Stimulated activated memory B cell treated with anti-CD40 and anti-IgM and Interleukin-4, amounts not matched to agents 10 μg/mL and 1 μg/mL and 100 μg/mL, for 72 hours (primary cell): ENCODE data around the gene RPL4.
"Not testable (repeated sequence)": the region's sequence is repeated elsewhere in the genome, so short reads cannot be mapped to it uniquely, and the experiment has no call there.

ENCODE experiments used
- ATAC-seq: fragments of 150-1000 bp; cut with Tn5 transposase; 2 replicates; pipeline ENCODE4 v1.10.0; 2021
- H3K27ac Mint-ChIP-seq: one replicate; pipeline ENCODE4 v1.8.0; 2022; ENCODE audit warnings: mild to moderate bottlenecking, mixed read lengths
- H3K27me3 Mint-ChIP-seq: one replicate; pipeline ENCODE4 v1.8.0; 2022; ENCODE audit warnings: mixed read lengths
- H3K36me3 Mint-ChIP-seq: one replicate; pipeline ENCODE4 v1.8.0; 2022; ENCODE audit warnings: mixed read lengths
- H3K4me1 Mint-ChIP-seq: one replicate; pipeline ENCODE4 v1.8.0; 2022; ENCODE audit warnings: mixed read lengths
- H3K4me3 Mint-ChIP-seq: one replicate; pipeline ENCODE4 v1.8.0; 2022; ENCODE audit warnings: mild to moderate bottlenecking, moderate library complexity, mixed read lengths
- H3K9me3 Mint-ChIP-seq: one replicate; pipeline ENCODE4 v1.8.0; 2022; ENCODE audit warnings: mixed read lengths

Gene RPL4

GRCh38 chr15:66504563-66505429, at the start of gene RPL4, which contains the start of gene ZWILCH:
RPL4 (minus strand) TSS chr15:66504855; CDS start chr15:66504790, 65 bp downstream.
ZWILCH (plus strand) TSS chr15:66505326; CDS start chr15:66505339, 13 bp downstream.
- ATAC-seq = peak; percentile 96
- Mint-ChIP-seq H3K9me3 (no peaks in the 10 kb centered on the region), H3K27me3 (no peaks in the 10 kb centered on the region), H3K4me1 (peaks cover 42% of the 10 kb centered on the region), H3K36me3 (peaks cover 42% of the 10 kb centered on the region), H3K4me3 (peak within 1 kb of the TSS; percentile 100), H3K27ac (peak within 1 kb of the TSS; percentile 97)

- no peak overlapping the region for H3K4me3 Mint-ChIP-seq
- peaks cover 43% of the 10 kb centered on the region for H3K36me3 Mint-ChIP-seq
- H3K27ac Mint-ChIP-seq = no peak overlapping the region
- H3K9me3 Mint-ChIP-seq = no peaks in the 10 kb centered on the region
- ATAC-seq = no peak
- H3K27me3 Mint-ChIP-seq = no peaks in the 10 kb centered on the region
- no peaks in the 10 kb centered on the region for H3K4me1 Mint-ChIP-seq
Observed at GRCh38 chr15:66545255-66545654, 40.6 kb upstream of the RPL4 start.

- no peak for ATAC-seq
- Mint-ChIP-seq H3K4me3 (no peak overlapping the region), H3K9me3 (no peaks in the 10 kb centered on the region), H3K36me3 (peaks cover 49% of the 10 kb centered on the region), H3K4me1 (no peaks in the 10 kb centered on the region), H3K27ac (no peak overlapping the region), H3K27me3 (no peaks in the 10 kb centered on the region)
Observed at GRCh38 chr15:66542896-66543295, 38.2 kb upstream of the RPL4 start.

GRCh38 chr15:66535056-66535455, 30.4 kb upstream of the RPL4 start:
- H3K4me3 Mint-ChIP-seq = no peak overlapping the region

DNA sequence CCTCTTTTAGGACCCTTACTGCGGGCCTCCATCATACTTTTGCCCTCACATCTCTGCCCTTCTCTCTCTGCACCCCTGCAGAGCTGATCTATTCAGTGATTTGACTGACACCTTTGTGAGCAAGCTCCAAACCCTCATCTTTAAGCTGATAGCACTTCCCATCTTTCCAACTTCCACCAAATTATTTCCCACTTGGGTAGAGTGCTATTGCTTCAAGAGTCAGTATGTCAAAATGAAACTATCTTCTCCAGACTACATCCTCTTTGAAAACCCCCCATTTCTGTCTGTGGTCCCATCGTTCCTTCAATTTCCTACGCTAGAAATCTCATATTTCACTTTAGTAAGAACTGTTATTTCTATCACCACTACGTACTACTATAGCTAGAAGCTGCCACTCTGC, 20.2 kb upstream of the RPL4 start:
- H3K9me3 Mint-ChIP-seq = no peaks in the 10 kb centered on the region
- H3K36me3 Mint-ChIP-seq = peaks cover 56% of the 10 kb centered on the region
- H3K4me3 Mint-ChIP-seq = no peak overlapping the region
- ATAC-seq = no peak
- peak overlapping the region; percentile 1 for H3K27ac Mint-ChIP-seq
- peaks cover 12% of the 10 kb centered on the region for H3K4me1 Mint-ChIP-seq
- H3K27me3 Mint-ChIP-seq = no peaks in the 10 kb centered on the region

More at GRCh38 chr15:66535056-66535455, 30.4 kb upstream of the RPL4 start:
- no peaks in the 10 kb centered on the region for H3K4me1 Mint-ChIP-seq
- H3K27ac Mint-ChIP-seq = no peak overlapping the region
- no peak for ATAC-seq
- H3K27me3 Mint-ChIP-seq = no peaks in the 10 kb centered on the region
- H3K9me3 Mint-ChIP-seq = no peaks in the 10 kb centered on the region
- peaks cover 41% of the 10 kb centered on the region for H3K36me3 Mint-ChIP-seq

DNA sequence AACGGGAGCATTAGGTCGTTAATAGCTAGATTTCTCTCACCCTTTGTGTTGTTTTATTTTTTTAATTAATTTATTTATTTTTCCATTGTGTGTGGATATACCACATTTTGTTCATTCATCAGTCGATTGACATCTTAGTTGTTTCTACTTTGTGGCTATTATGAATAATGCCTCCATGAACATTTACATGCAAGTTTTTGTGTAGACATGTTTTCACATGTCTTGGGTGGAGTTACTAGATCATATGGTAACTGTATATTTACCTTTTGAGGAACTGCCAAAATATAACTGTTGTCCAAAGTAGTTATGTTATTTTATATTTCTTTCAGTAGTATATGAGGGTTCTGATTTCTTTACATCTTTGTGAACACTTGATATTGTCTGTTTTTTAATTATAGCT, 19.3 kb upstream of the RPL4 start:
- Mint-ChIP-seq H3K27ac (no peak overlapping the region), H3K36me3 (peaks cover 51% of the 10 kb centered on the region)

GRCh38 chr15:66515901-66516322, 11.3 kb upstream of the RPL4 start:
- no peaks in the 10 kb centered on the region for H3K27me3 Mint-ChIP-seq

More for the DNA sequence above, 19.3 kb upstream of the RPL4 start:
- no peaks in the 10 kb centered on the region for H3K9me3 Mint-ChIP-seq
- H3K4me3 Mint-ChIP-seq = no peak overlapping the region
- no peak for ATAC-seq
- no peaks in the 10 kb centered on the region for H3K27me3 Mint-ChIP-seq
- peaks cover 12% of the 10 kb centered on the region for H3K4me1 Mint-ChIP-seq

GRCh38 chr15:66514586-66514985, 9.9 kb upstream of the RPL4 start:
- no peak for ATAC-seq
- Mint-ChIP-seq H3K4me1 (no peaks in the 10 kb centered on the region), H3K27me3 (no peaks in the 10 kb centered on the region), H3K36me3 (peaks cover 39% of the 10 kb centered on the region), H3K4me3 (no peak overlapping the region), H3K9me3 (no peaks in the 10 kb centered on the region), H3K27ac (no peak overlapping the region)

More at GRCh38 chr15:66515901-66516322, 11.3 kb upstream of the RPL4 start:
- Mint-ChIP-seq H3K4me3 (no peak overlapping the region), H3K9me3 (no peaks in the 10 kb centered on the region), H3K27ac (no peak overlapping the region), H3K4me1 (no peaks in the 10 kb centered on the region), H3K36me3 (peaks cover 41% of the 10 kb centered on the region)
- no peak for ATAC-seq

- H3K4me3 Mint-ChIP-seq = no peak overlapping the region
- H3K27ac Mint-ChIP-seq = no peak overlapping the region
- no peaks in the 10 kb centered on the region for H3K9me3 Mint-ChIP-seq
- no peak for ATAC-seq
- no peaks in the 10 kb centered on the region for H3K27me3 Mint-ChIP-seq
- peaks cover 18% of the 10 kb centered on the region for H3K36me3 Mint-ChIP-seq
- peaks cover 21% of the 10 kb centered on the region for H3K4me1 Mint-ChIP-seq
Observed at GRCh38 chr15:66508293-66508883, 3.7 kb upstream of the RPL4 start.

DNA sequence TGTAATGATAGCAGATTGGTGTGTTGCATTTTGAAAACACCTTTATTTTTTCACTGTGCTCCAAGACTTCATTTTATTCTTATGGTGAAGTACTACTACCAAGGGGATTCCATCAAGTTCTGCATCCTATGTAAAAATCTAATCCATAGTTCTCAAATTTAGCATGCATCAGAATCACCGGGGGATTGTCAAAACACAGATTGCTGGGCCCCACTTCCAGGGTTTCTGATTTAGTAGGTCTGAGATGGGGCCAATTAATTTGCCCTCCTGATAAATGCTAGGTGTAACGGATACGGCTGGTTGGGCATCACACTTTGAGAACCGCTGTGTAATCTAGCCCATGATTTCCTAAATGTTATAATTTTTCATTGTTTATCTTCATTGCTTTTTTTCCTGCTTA, 1.2 kb upstream of the RPL4 start:
- Mint-ChIP-seq H3K4me1 (peaks cover 33% of the 10 kb centered on the region), H3K27me3 (no peaks in the 10 kb centered on the region), H3K4me3 (peak overlapping the region; percentile 100), H3K36me3 (peaks cover 33% of the 10 kb centered on the region), H3K9me3 (no peaks in the 10 kb centered on the region), H3K27ac (peak overlapping the region; percentile 97)
- ATAC-seq = no peak

DNA sequence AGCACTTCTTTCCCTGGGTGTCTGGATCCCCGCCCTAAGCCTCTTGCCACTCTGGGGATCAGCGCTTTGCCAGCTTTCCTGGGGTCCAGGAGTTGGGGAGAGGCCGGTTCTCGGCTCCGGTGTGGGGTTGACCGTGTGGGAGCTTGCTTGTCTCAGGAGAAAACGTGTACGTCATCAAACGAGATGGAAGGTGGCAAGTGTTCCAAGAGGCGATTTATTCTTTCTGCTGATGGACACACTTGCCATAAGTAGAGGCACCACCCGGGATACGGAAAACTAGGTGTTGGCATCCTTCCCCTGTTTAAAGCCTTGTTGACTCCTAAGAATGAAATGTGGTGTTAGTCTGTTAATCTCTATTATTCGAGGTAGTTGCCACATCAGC, 766 bp upstream of the RPL4 start:
- no peaks in the 10 kb centered on the region for H3K9me3 Mint-ChIP-seq
- H3K4me1 Mint-ChIP-seq = peaks cover 36% of the 10 kb centered on the region
- H3K27me3 Mint-ChIP-seq = no peaks in the 10 kb centered on the region
- ATAC-seq = peak; percentile 32
- peak overlapping the region; percentile 100 for H3K4me3 Mint-ChIP-seq
- H3K36me3 Mint-ChIP-seq = peaks cover 36% of the 10 kb centered on the region
- peak overlapping the region; percentile 97 for H3K27ac Mint-ChIP-seq

- Mint-ChIP-seq H3K4me3 (peak overlapping the region; percentile 100), H3K27me3 (no peaks in the 10 kb centered on the region), H3K27ac (peak overlapping the region; percentile 97), H3K36me3 (peaks cover 46% of the 10 kb centered on the region), H3K9me3 (no peaks in the 10 kb centered on the region), H3K4me1 (peaks cover 50% of the 10 kb centered on the region)
- ATAC-seq = no peak
Observed at GRCh38 chr15:66503780-66504562, 684 bp downstream of the RPL4 start.

- not testable (repeated sequence) for H3K27me3 Mint-ChIP-seq, H3K9me3 Mint-ChIP-seq, ATAC-seq
- Mint-ChIP-seq H3K4me3 (peak overlapping the region; percentile 100), H3K36me3 (peaks cover 50% of the 10 kb centered on the region), H3K27ac (peak overlapping the region; percentile 97), H3K4me1 (peaks cover 52% of the 10 kb centered on the region)
Observed at GRCh38 chr15:66503041-66503648, 1.5 kb downstream of the RPL4 start.

- H3K36me3 Mint-ChIP-seq = peaks cover 55% of the 10 kb centered on the region
- H3K27me3 Mint-ChIP-seq = no peaks in the 10 kb centered on the region
- no peaks in the 10 kb centered on the region for H3K9me3 Mint-ChIP-seq
- H3K4me3 Mint-ChIP-seq = peak overlapping the region; percentile 100
- peak overlapping the region; percentile 97 for H3K27ac Mint-ChIP-seq
- no peak for ATAC-seq
- peaks cover 57% of the 10 kb centered on the region for H3K4me1 Mint-ChIP-seq
Observed at GRCh38 chr15:66502491-66502890, 2.2 kb downstream of the RPL4 start.

DNA sequence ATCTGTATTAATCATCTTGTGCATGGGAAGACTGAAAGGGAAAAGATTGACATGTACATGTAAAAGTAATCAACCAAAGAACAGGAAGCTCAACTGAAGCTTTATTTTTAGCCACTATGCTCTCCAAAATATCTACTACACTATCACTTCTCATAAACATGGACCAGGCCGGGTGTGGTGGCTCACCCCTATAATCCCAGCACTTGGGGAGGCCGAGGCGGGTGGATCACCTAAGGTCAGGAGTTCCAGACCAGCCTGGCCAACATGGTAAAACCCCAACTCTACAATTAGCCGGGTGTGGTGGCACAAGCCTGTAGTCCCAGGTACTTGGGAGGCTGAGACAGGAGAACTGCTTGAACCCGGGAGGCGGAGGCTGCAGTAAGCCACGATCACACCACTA, 4.3 kb downstream of the RPL4 start:
- H3K36me3 Mint-ChIP-seq = peaks cover 55% of the 10 kb centered on the region
- ATAC-seq, H3K27me3 Mint-ChIP-seq, H3K9me3 Mint-ChIP-seq: not testable (repeated sequence)
- H3K4me1 Mint-ChIP-seq = peaks cover 59% of the 10 kb centered on the region
- peak overlapping the region; percentile 38 for H3K27ac Mint-ChIP-seq
- peak overlapping the region; percentile 9 for H3K4me3 Mint-ChIP-seq
